Measurements from ENCODE around the gene MED26.

Gene MED26

GRCh38 chr19:16612636-16613035 is 15.4 kb downstream of the MED26 start:
- no peak for DNase-seq (ENCODE audit: low read depth in 2 of 2)

GRCh38 chr19:16611121-16611520 is 16.9 kb downstream of the MED26 start:
- DNase-seq (ENCODE audit: low read depth in 2 of 2): no peak

GRCh38 chr19:16609511-16610200 is 18.3 kb downstream of the MED26 start:
- DNase-seq (ENCODE audit: low read depth in 2 of 2): no peak

DNA sequence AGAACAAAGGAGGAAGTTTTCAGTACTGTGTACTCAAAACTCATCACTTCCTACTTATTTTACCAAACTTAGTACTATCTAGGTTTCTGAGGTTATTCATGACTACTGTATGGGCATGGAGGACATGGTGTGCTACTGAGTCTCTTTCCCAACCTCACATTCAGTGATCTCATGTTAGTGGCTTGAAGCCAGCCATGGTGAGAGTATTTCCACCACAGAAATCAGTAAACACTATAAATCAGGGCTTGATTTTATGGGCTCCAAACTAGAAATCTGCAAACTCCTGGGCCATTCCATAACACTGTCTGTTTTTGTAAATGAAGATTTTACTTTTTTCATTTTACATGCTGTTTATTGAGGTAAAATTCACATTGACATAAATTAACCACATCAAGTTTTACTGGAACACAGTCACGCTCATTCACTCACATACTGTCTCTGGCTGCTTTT is 19.7 kb downstream of the MED26 start:
- DNase-seq (ENCODE audit: low read depth in 2 of 2): peak in 1 of 2 experiments; percentile 51

GRCh38 chr19:16607819-16608218 is 20.2 kb downstream of the MED26 start:
- no peak for DNase-seq (ENCODE audit: low read depth in 2 of 2)

DNA sequence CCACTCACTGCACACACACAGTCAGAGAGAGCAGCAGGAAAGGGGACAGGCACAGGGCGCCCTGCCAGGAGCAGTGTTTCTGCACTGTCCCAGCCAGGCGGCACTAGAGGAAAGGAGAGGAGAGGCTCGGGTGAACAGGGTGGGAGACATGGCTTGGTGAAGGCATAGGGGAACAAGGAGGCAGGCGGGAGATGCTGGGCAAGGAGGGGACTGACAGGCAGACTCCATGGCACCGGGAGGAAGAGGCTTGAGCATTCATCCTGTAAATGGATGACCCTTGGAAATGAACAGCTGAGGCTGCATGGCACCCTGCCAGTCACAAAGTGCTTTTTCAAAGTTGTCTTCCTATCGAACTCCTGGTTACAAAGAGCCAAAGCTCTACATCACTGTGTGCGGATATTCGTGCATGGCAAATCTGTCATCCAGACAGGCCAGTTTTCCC is 22.4 kb downstream of the MED26 start:
- no peak for DNase-seq (ENCODE audit: low read depth in 2 of 2)

GRCh38 chr19:16605115-16605514 is 22.9 kb downstream of the MED26 start:
- DNase-seq (ENCODE audit: low read depth in 2 of 2): no peak

DNA sequence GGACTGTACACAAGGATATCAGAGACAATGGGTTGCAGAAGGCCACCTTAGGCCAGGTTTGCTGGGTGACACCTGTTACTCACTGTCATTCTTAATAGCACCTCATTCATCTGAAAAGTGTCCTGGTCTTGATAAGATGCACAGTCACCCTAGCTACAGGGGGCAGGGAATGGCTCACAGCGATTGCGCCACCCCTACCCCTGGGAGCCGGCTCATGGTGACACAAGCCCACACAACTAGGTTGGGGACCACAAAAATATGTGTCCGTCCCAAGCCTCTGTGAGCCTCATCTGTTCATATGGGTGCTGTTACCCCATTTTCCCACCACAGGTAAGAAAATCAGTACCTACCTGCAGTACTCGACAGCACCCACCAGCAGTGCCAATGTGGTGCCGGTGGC is 23.4 kb downstream of the MED26 start:
- DNase-seq (ENCODE audit: low read depth in 2 of 2): no peak

DNA sequence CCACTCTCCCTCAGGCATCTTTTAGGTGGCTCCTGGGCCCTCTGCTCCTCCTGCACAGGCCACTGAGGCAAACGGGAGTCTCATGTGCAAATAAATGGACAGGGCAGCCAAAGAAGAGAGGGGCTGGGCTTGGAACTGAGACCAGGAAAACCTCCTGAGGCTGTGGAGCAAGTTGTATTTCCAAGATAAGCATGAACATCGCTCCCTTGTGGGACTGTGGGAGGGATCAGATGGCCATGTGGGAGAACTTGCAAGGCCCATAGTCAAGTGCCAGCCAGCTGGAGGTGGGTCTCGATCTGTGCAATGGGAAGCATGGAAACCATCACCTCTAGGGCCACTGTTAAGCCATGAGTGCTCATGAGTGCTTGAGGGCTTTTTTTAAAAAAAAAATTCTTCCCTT is 24.9 kb downstream of the MED26 start:
- no peak for DNase-seq (ENCODE audit: low read depth in 2 of 2)

- no peak for DNase-seq (ENCODE audit: low read depth in 2 of 2)
Measured at GRCh38 chr19:16601378-16602052, 26.5 kb downstream of the MED26 start.

DNA sequence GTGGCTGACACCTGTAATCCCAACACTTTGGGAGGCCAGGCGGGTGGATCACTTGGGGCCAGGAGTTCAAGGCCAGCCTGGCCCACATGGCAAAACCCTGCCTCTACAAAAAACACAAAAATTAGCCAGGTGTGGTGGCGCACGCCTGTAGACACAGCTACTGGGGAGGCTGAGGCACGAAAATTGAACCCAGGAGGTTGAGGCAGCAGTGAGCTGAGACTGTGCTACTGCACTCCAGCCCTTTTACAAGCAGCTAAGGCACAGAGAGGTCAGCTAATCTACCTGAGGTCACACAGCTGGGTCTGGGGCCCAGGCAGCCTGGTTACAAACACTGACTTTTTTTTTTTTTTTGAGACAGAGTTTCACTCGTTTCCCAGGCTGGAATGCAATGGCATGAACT is 27.2 kb downstream of the MED26 start:
- no peak for DNase-seq (ENCODE audit: low read depth in 2 of 2)

GRCh38 chr19:16599655-16600346 is 28.2 kb downstream of the MED26 start:
- no peak for DNase-seq (ENCODE audit: low read depth in 2 of 2)

GRCh38 chr19:16598848-16599247 is 29.2 kb downstream of the MED26 start:
- DNase-seq (ENCODE audit: low read depth in 2 of 2): no peak

DNA sequence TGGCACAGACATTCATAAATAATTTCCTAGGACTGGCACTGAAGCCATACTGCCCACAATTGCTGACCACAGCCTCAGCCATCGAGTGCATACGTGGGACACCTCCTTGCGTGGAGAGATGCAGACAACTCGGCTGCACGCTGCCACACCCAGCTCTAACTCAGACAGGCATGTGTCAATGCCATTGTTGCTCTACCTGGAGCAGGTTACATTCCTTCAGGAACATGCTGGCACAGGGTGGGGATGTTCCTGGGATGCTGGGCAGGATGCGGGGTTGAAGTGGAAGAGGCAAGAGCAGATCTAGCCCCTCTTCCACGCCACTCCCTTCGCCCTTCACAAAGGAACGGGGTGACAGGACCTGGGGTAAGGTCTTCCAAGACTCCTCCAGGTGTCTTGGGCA is 31.6 kb downstream of the MED26 start:
- no peak for DNase-seq (ENCODE audit: low read depth in 2 of 2)

GRCh38 chr19:16595097-16595496 is 32.9 kb downstream of the MED26 start:
- DNase-seq (ENCODE audit: low read depth in 2 of 2): no peak

- DNase-seq (ENCODE audit: low read depth in 2 of 2): no peak
Measured at GRCh38 chr19:16594681-16595091, 33.3 kb downstream of the MED26 start.

DNA sequence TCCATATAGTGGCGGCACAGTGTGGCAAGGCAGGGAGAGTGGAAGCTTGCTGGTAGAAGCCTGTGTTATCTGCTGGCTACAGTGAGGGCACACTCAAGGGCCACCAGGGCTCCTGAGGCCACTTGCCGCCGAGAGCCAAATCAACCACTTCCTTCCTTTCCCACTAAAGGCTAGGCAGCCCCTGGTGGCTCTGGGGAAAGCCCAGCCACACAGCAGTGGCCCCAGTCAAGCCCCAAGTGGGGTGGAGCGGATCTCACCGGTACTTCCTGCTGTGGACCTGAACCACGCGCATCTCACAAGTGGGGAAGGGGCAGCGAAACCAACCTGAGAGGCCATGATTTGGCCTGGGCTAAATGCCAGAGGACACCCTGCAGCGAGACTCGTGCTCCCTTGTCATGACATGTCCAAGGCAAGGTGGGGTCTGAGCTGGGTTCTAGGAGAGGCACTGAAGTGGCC is 33.8 kb downstream of the MED26 start:
- no peak for DNase-seq (ENCODE audit: low read depth in 2 of 2)

DNA sequence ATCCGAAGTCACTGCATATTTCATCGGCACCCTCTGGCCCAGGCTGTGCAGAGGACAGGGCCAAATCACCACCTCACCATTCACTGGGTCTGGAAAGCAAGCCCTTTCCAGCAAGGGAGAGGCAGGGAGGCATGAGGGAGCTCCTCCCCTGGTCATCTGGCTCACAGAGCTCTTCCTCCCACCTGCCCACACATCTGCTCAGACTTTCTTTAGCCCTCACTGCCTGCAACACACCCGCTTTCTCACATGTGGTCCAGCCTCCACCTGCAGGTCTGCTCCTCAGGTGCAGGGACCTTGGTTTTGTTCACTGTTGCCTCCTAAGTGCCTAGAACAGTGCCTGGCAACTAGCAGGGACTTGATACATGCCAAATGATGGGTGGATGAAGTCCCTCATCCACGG is 34.8 kb downstream of the MED26 start:
- no peak for DNase-seq (ENCODE audit: low read depth in 2 of 2)

DNA sequence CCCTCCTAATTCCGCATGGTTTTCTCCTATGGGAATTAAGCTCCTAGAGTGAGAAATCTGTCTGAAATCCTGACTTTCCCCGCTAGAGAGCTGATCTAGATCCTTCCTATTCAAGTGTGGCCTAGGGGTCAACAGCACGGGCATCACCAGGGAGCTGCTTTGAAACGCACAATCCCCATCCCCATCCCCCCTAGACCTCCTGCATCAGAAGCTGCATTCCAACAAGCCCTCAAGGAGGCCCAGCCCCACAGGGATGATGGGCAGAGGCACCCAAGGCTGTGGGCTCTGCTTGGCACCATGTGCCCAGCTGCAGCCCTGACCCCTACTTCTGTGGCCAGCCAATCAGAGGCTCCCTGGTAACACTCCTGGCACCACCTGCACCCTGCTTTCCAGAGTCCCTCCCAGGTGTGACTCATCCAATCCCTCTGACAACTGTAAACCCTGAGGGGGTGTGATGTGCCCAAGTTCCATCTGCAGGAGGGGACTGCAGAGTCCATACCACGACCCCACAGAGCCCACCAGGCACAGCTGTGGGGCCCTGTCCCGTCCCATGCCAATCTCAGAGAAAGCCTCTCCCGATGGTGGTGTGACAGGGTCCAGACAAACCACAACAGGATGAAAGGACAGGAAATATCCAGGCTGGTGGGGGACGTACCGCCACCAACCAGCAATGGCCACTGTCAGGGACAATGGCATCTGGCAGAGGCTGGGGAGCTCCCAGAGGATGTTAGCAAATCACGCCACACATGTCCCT is 36.0 kb downstream of the MED26 start:
- DNase-seq (ENCODE audit: low read depth in 2 of 2): no peak

DNA sequence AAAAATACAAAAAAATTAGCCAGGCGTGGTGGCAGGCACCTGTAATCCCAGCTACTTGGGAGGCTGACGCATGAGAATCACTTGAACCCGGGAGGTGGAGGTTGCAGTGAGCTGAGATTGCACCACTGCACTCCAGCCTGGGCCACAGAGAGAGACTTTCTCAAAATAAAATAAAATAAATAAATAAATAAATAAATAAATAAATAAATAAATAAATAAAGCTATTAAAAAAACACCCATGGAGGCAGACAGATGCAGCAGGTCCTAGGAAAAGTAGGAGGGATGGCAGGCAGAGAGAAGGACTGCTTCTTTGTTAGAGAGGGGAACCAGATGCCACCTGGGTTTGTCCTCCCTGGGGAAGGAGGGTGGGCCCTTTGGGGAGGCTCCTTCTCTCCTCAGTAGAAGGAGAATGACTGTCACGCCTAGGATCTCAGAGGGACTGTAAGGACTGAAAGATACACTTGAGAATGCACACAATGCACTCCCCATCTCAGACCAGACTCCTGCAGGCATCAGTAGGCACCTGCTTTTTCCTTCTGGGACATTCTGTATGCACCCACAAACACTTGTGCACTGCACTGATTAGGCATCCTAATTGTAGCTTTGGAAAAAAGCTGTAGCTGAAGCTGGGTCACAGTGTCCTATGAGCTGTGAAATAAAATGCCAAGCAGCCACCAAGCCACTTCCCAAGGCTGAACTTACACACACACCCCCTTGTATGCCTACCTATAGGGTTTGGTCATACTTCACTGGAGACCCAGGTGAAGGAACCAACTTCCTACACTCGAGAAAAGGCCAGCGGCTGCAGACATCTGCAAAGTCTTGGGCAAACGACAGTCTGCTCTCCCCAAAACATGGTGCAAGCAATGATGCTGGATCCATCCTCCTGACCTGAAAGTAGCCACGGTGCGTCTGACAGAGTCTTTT is 36.9 kb downstream of the MED26 start:
- no peak for DNase-seq (ENCODE audit: low read depth in 2 of 2)

DNA sequence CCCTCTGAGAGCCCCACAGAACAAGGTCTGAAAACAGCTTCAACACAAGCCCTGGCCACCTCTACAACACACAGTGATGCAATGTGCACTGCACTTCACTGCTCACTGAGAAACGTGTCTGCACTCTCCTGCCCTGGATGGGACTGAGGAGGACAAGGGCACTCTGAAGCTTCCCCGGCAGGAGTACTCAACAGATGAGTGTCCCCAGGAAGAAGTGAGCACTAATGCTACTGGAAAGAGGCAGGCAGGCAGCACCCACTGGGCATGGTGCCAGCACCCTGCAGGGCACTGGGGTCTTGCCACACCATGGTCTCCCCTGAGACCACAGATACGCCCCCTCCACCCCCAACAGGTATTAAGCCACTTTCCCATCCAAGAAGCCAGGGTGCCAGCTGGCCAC is 38.1 kb downstream of the MED26 start:
- DNase-seq (ENCODE audit: low read depth in 2 of 2): no peak

Data from fibroblast of skin of left biceps (primary cell).